Skin of body (tissue), 3 donors: ENCODE data around the gene CLASP1. TPM values are rescaled to one million over a fixed set of nuclear protein-coding genes. Genes with fewer than 3 reads are reported as not detected.
A peak's percentile ranks its signal among the peaks of the same experiment; 100 is the strongest.

ENCODE experiments used
- DNase-seq: peaks from one replicate; lab custom pipeline; 2025; lab: John Stamatoyannopoulos, UW
- small RNA-seq: library from RNA; depleted of rRNA; stranded (forward); fragments of <200 nt; gene quantifications from one replicate; pipeline ENCODE3, GENCODE V24; 2014; ENCODE audit warnings: low replicate concordance
- total RNA-seq: library from RNA; depleted of rRNA; stranded (reverse); fragments of >200 nt; gene quantifications from one replicate; pipeline ENCODE4 v1.2.3, GENCODE V29; 2014

The CLASP1 gene
- total RNA-seq, 1 donor from 2014 or later = 68.2 TPM

DNA sequence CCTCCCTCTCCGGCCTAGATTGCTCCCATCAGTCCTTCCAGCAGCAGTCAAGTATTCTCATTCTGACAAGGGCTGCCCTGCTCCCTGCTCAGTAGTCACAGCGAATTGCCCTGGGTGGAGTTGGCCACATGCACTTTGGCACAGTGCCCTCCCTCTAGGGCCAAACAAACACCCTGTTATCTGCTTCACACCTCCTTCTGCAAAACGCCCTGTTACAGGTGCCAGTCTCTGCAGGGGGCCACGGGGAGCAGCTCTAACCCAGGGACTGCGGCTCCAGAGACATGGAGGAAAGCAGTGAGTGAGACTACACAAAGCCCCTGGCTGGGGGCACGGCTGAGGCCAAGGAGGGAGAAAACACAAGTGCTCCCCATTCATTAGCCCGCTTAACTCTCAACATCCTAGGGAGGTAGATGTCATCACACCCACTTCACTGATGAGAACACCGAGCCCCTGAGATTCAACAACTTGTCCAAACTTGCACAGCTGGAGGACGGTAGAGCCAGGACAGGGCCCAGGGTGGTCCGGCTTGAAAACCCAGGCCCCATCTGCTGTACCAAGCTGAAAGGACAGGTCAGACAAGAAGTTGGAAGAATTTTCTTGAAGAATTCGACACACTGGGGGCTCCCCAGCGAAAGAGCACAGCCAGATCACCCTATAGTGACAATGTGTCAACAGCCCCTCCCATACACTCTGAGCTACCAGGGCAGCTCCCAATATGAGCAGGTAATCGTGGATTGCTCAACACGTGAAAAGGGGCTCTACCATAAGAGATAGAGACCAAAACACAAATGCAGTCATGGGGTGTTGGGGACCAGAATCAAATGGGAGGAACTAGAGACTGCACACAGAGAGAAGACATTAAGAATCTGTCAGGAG lies 355.6 kb downstream of the CLASP1 start:
- DNase-seq = no peak

DNA sequence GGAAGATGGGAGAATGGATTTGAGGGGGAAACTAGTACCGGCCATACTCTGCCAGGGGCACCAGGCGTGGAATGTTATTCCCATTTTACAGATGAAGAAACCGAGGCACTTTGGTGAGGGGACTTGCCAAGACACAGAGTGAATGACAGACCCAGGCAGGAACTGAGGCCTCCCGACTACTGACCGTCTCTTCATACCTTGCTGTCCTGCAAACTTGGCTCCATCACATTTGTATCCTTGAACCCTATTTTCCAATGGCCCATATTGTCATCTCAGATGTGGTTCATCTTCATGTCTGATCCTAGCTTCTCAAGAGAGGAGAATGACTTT lies 358.0 kb downstream of the CLASP1 start:
- DNase-seq = no peak

DNA sequence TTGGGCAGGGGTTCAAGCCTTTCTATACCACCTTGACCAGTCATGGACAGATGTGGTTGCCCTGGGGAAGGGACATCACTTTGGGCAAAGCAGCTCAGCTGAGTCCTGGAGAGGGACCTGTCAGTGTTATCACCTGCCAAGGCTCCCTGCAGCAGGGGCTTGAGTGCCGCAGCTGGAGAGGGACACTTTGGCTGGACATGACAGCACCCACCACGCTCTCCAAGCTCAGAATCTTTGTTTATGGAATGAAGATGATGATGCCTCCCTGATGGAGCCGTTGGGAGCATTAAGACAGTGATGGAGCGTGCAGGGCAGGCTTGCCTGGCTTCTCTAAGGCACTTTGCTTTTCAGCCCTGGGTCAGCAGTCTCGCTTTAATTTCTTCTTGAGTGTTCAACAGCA lies 360.0 kb downstream of the CLASP1 start:
- no peak for DNase-seq

DNA sequence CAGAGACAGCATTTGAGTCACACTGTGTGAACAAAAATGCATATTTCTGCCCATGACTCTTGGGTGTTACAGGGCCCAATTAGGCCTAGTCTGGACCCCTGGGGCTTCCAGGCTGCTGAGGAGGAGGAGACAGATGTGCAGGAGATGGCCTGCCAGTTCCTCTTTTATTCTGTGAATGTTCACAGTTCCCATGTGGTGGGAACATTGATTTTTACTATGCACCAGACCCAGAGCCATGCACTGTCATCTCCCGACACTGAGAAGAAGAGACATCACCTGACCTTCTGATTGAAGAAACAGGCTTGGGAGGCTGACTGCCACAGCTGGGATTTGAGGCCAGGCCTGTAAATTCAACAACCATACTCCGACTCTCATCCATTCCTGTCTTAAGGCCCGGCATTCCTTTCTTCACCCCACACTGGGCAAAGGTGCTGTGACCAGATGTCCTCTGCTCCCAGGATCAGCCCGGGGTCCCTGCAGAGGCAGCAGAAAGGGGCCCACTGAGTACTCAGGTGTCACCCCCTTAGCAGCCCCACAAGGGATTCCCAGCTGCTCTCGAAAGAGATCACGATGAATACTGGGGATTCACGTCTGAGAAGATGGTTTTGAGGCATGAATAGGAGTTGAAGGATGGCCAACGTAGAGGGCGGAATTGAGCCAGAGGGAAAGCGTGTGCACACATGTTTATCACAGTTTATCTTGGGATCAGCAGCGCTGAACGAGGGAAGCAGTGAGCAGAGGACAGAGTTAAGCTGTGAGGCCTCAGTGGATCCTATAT lies 360.6 kb downstream of the CLASP1 start:
- DNase-seq = no peak

DNA sequence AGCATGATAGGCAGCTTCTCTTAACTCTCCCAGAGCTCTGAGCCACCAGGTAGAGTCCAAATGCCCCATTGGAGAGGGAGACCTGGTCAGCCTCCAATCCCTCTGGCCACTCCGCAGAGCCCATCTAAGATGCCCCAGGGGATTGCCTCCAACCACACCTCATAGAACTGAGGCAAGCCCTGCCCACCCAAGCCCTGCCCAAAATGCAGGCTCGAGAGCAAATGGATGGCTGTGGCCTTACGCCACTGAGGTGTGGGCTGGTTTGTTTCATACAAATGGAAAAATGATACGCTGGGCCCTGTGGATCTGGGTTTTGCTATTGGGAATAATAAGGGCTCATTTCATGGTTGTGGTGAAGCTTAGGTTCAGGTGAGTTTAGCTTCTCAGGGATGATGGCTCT lies 361.3 kb downstream of the CLASP1 start:
- DNase-seq = no peak

Small RNAs within 50 kb of the gene (small RNA-seq; reads per million reads assigned to genes)
- not detected for gene RF00019
- gene RNU4ATAC = 1,119 reads per million, percentile 99 among the genes with 10 or more reads in this experiment

Other genes starting within 250 kb of the CLASP1 start
- under 0.01 TPM for gene RNU4ATAC, start 118.6 kb downstream of the CLASP1 start, total RNA-seq
- gene NIFK, start 87.4 kb upstream of the CLASP1 start, total RNA-seq = 46.1 TPM
- 42.0 TPM for gene TSN, start 106.2 kb upstream of the CLASP1 start, total RNA-seq